Colonic mucosa (tissue), 4 donors: ENCODE measurements around the gene PTMA. TPM values are rescaled to one million over a fixed set of nuclear protein-coding genes. Genes with fewer than 3 reads are reported as not detected.
"Not testable (repeated sequence)": the region's sequence is repeated elsewhere in the genome, so short reads cannot be mapped to it uniquely, and the experiment has no call there.

Experiments used
- DNase-seq: peaks from one replicate; pipeline ENCODE4 v3.0.0-alpha.2; 2020
- H3K27ac ChIP-seq: fragments of 200-600 bp; one replicate; pipeline ENCODE4 v1.8.0; 2021
- H3K27me3 ChIP-seq: fragments of 200-600 bp; one replicate; pipeline ENCODE4 v1.8.0; 2021
- H3K36me3 ChIP-seq: fragments of 200-600 bp; one replicate; pipeline ENCODE4 v1.8.0; 2021
- H3K4me1 ChIP-seq: fragments of 200-600 bp; one replicate; pipeline ENCODE4 v1.8.0; 2021; ENCODE audit warnings: mild to moderate bottlenecking
- H3K4me3 ChIP-seq: fragments of 200-600 bp; one replicate; pipeline ENCODE4 v1.8.0; 2021
- H3K9ac ChIP-seq, 2 donors: one replicate each; pipeline ENCODE4 v1.7.0; 2013; ENCODE audit warnings: control low read depth in 2 of 2, low read depth in 2 of 2, low read length in 2 of 2
- H3K9me3 ChIP-seq: fragments of 200-600 bp; one replicate; pipeline ENCODE4 v1.8.0; 2021
- CTCF ChIP-seq: fragments of 200-600 bp; IDR thresholded peaks from one replicate; pipeline ENCODE4 v1.8.0; 2022; ENCODE audit warnings: antibody characterized with exemption, mild to moderate bottlenecking
- intact Hi-C: fragments of 100-400 bp; cut with DNase I; formaldehyde crosslinking; loops from one replicate; pipeline ENCODE4 v1.14.1; 2022
- total RNA-seq, 2 donors: library from RNA; stranded (reverse); fragmentation: NEBNext Ultra II Directional in 1 of 2; extraction: Animal tissue kit (Norgen Biotek cat#: 25700) in 1 of 2; gene quantifications; one replicate each; pipeline ENCODE4 v1.2.1, GENCODE V29; 2021
- donor health status: healthy.
- donor health status: DM: no; HTN: no; CAD: no.
- donor health status: DM: no; HTN: no; CAD: no.

PTMA gene
- total RNA-seq, result 1,000 to 10,000 TPM; 1,195 to 1,836 TPM

GRCh38 chr2:231707927-231708772 is at the start of gene PTMA:
PTMA (plus strand) TSS chr2:231708525; CDS start chr2:231708707, 182 bp downstream.
- peak; percentile 99 for DNase-seq
- TF ChIP-seq CTCF, result no peak
- H3K4me3 ChIP-seq, result peak within 1 kb of the TSS; percentile 91
- H3K36me3 ChIP-seq, result peaks cover 7% of the 10 kb centered on the region
- intact Hi-C loops, result no loop called here
- H3K27me3 ChIP-seq, result no peaks in the 10 kb centered on the region
- H3K27ac ChIP-seq, result peak within 1 kb of the TSS; percentile 100
- H3K4me1 ChIP-seq, result peaks cover 13% of the 10 kb centered on the region
- peak within 1 kb of the TSS; percentile 98 to 99 for H3K9ac ChIP-seq
- H3K9me3 ChIP-seq, result no peaks in the 10 kb centered on the region

GRCh38 chr2:231660073-231660472 is 48.3 kb upstream of the PTMA start:
- H3K9ac ChIP-seq, DNase-seq, H3K27me3 ChIP-seq, H3K36me3 ChIP-seq, H3K4me3 ChIP-seq, H3K4me1 ChIP-seq, H3K27ac ChIP-seq, H3K9me3 ChIP-seq, intact Hi-C loops: not testable (repeated sequence)

- intact Hi-C loops, result no loop called here
- Histone ChIP-seq H3K4me1 (peaks cover 10% of the 10 kb centered on the region), H3K9ac (no peak overlapping the region), H3K27me3 (no peaks in the 10 kb centered on the region), H3K27ac (no peak overlapping the region), H3K9me3 (no peaks in the 10 kb centered on the region), H3K4me3 (no peak overlapping the region), H3K36me3 (no peaks in the 10 kb centered on the region)
- no peak for TF ChIP-seq CTCF
- DNase-seq, result no peak
These were observed 47.5 kb upstream of the PTMA start for GRCh38 chr2:231660860-231661259.

GRCh38 chr2:231661422-231662027 is 46.8 kb upstream of the PTMA start:
- intact Hi-C loops, result no loop called here
- H3K9ac ChIP-seq, result peak overlapping the region; percentile 61 to 62

GRCh38 chr2:231662028-231662810 is 46.1 kb upstream of the PTMA start:
- TF ChIP-seq CTCF, result no peak
- H3K9ac ChIP-seq, result peak overlapping the region; percentile 61 to 68
- peaks cover 11% of the 10 kb centered on the region for H3K4me1 ChIP-seq
- H3K9me3 ChIP-seq, result no peaks in the 10 kb centered on the region
- no peaks in the 10 kb centered on the region for H3K36me3 ChIP-seq
- H3K4me3 ChIP-seq, result peak overlapping the region; percentile 34
- DNase-seq, result peak; percentile 99
- H3K27ac ChIP-seq, result peak overlapping the region; percentile 91
- intact Hi-C loops, result no loop called here
- H3K27me3 ChIP-seq, result no peaks in the 10 kb centered on the region

More at GRCh38 chr2:231661422-231662027, 46.8 kb upstream of the PTMA start:
- Histone ChIP-seq H3K4me3 (peak overlapping the region; percentile 34), H3K9me3 (no peaks in the 10 kb centered on the region), H3K27me3 (no peaks in the 10 kb centered on the region), H3K36me3 (no peaks in the 10 kb centered on the region), H3K4me1 (peaks cover 11% of the 10 kb centered on the region), H3K27ac (peak overlapping the region; percentile 91)
- no peak for TF ChIP-seq CTCF
- no peak for DNase-seq
